ENCODE measurements around the gene KIAA0232. TPM values are rescaled to one million over a fixed set of nuclear protein-coding genes. Genes with fewer than 3 reads are reported as not detected.
A peak's percentile ranks its signal among the peaks of the same experiment; 100 is the strongest.

The KIAA0232 gene, protein sequence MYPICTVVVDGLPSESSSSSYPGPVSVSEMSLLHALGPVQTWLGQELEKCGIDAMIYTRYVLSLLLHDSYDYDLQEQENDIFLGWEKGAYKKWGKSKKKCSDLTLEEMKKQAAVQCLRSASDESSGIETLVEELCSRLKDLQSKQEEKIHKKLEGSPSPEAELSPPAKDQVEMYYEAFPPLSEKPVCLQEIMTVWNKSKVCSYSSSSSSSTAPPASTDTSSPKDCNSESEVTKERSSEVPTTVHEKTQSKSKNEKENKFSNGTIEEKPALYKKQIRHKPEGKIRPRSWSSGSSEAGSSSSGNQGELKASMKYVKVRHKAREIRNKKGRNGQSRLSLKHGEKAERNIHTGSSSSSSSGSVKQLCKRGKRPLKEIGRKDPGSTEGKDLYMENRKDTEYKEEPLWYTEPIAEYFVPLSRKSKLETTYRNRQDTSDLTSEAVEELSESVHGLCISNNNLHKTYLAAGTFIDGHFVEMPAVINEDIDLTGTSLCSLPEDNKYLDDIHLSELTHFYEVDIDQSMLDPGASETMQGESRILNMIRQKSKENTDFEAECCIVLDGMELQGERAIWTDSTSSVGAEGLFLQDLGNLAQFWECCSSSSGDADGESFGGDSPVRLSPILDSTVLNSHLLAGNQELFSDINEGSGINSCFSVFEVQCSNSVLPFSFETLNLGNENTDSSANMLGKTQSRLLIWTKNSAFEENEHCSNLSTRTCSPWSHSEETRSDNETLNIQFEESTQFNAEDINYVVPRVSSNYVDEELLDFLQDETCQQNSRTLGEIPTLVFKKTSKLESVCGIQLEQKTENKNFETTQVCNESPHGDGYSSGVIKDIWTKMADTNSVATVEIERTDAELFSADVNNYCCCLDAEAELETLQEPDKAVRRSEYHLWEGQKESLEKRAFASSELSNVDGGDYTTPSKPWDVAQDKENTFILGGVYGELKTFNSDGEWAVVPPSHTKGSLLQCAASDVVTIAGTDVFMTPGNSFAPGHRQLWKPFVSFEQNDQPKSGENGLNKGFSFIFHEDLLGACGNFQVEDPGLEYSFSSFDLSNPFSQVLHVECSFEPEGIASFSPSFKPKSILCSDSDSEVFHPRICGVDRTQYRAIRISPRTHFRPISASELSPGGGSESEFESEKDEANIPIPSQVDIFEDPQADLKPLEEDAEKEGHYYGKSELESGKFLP (N-terminal part only)
- 12.8 TPM for total RNA-seq
- 10.5 TPM for polyA plus RNA-seq
- long read RNA-seq, donor 1: 0 reads
- long read RNA-seq, donor 2: 0 reads
- long read RNA-seq, donor 3, full-length matches to known transcripts: 1 of 1 reads
- long read RNA-seq, donor 3, partial matches to known transcripts: 0 of 1 reads
- long read RNA-seq, donor 3, other reads (novel, unspliced or antisense): 0 of 1 reads
- long read RNA-seq, donor 4: 0 reads
- long read RNA-seq, donor 5, partial matches to known transcripts: 0 of 1 reads
- long read RNA-seq, donor 5, other reads (novel, unspliced or antisense): 0 of 1 reads
- long read RNA-seq, donor 6: 0 reads
- long read RNA-seq, donor 7, partial matches to known transcripts: 0 of 1 reads
- long read RNA-seq, donor 7, other reads (novel, unspliced or antisense): 0 of 1 reads
- long read RNA-seq, donor 8: 0 reads
- long read RNA-seq, donor 9, full-length matches to known transcripts: 1 of 1 reads
- long read RNA-seq, donor 9, partial matches to known transcripts: 0 of 1 reads
- long read RNA-seq, donor 9, other reads (novel, unspliced or antisense): 0 of 1 reads
- long read RNA-seq, donor 10, partial matches to known transcripts: 0 of 1 reads
- long read RNA-seq, donor 10, other reads (novel, unspliced or antisense): 0 of 1 reads

DNA sequence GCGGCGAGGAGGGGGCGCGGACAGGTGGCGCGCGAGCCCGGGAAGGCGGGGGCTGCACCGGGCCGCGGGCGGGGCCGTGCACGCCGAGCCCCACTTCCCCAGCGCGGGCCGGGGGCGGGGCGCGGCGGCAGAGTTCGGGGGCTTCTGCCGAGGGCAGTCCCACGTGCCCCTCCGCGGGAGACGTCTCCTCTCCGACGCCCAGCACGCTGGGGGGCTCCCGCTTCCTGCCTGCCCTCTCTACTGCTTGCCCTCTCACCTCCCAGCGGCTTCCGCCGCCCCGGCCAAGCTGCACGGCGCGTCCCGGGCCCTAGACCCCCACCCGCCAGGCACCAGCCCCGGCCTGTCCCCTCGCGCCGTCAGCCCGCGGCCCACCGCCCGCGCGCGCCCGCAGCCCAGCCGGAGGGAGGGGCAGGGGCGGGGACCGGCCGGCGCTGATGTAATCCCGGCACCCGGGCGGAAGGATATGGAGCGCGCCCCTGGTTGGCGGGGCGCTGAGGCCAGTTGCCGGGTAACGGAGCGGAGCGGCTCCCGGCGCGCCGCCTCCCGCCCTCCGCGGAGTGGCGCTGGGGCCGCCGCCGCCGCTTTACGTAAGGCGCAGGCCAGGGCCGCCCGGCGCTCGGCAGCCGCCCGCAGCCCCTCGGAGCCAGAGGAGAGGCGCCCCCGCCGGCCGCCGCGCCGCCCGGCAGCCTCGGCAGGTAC lies at the start of gene KIAA0232:
KIAA0232 (plus strand) TSS at position 581 of the 699 bp plus-strand sequence. CDS start 41,727 bp downstream, outside the sequence.
- peak in 8 of 9 donors; percentile 69 to 95 (median 89) for DNase-seq (ENCODE audit: low read depth in 6 of 9, low spot score in 9 of 9)
- Histone ChIP-seq H3K4me1 (ENCODE audit: control insufficient read depth in 2 of 2, insufficient read depth in 2 of 2, low read length in 2 of 2) (peaks cover 8 to 55% of the 10 kb centered on the region in 2 donors), H3K36me3 (ENCODE audit: control insufficient read depth in 2 of 2, insufficient read depth in 2 of 2, low read length in 1 of 2) (peaks cover 0 to 11% of the 10 kb centered on the region in 2 donors), H3K9me3 (ENCODE audit: control insufficient read depth in 2 of 2, insufficient read depth in 1 of 2, low read length in 1 of 2) (no peaks in the 10 kb centered on the region), H3K27me3 (ENCODE audit: control insufficient read depth in 2 of 2, insufficient read depth in 1 of 2, low read length in 1 of 2) (no peaks in the 10 kb centered on the region), H3K4me3 (ENCODE audit: low read length in 2 of 2) (peak within 1 kb of the TSS; percentile 64 to 78), H3K27ac (ENCODE audit: low read depth in 1 of 2, low read length in 1 of 2) (peak within 1 kb of the TSS; percentile 96 to 97)
- WGBS: under 1% methylated on average over 100 of the region's 100 CpGs

DNA sequence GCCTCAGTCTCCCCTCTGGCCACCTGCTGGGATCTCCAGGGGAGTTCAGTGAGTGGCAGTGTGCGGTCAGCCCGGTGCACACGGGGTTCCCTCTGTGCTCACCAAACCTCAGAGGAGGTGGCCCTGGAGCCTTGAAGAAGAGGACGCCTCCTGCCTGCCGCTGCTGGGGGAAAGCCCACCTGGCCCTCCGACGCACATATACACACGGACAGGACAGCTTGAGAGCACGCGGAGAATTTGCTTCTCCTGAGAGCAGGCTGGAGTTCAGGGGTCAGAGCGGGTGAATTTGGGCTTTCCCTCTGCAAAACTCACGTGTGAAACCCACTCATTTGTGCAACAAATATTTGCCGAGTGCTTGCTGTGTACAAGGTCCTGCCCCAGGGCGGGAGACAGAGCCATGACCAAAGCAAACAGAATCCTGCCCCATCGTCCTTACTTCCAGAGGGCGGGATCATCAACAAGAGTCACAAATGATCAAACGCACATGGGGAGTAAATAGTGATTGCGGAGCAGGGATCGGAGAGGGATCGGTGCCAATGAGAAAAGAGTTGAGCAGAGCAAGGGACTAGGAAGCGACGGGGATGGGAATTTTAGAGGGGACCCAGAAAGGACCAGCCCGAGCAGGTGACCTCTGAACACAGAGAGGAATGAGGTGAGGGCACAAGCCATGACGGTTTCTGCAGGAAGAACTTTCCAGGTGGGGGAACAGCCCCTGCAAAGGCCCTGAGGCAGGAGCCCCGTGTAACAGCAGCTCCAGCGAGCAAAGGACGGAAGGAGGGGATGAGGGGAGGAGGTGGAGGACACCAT lies 49.0 kb upstream of the KIAA0232 start:
- H3K9me3 ChIP-seq (ENCODE audit: control insufficient read depth in 2 of 2, insufficient read depth in 1 of 2, low read length in 1 of 2): no peaks in the 10 kb centered on the region
- H3K27me3 ChIP-seq (ENCODE audit: control insufficient read depth in 2 of 2, insufficient read depth in 1 of 2, low read length in 1 of 2): no peaks in the 10 kb centered on the region
- 95% methylated on average over 27 of the region's 27 CpGs for WGBS
- H3K4me1 ChIP-seq (ENCODE audit: control insufficient read depth in 2 of 2, insufficient read depth in 2 of 2, low read length in 2 of 2): no peaks in the 10 kb centered on the region
- no peaks in the 10 kb centered on the region for H3K36me3 ChIP-seq (ENCODE audit: control insufficient read depth in 2 of 2, insufficient read depth in 2 of 2, low read length in 1 of 2)
- no peak overlapping the region for H3K27ac ChIP-seq (ENCODE audit: low read depth in 1 of 2, low read length in 1 of 2)
- no peak overlapping the region for H3K4me3 ChIP-seq (ENCODE audit: low read length in 2 of 2)
- DNase-seq (ENCODE audit: low read depth in 6 of 9, low spot score in 9 of 9): no peak

DNA sequence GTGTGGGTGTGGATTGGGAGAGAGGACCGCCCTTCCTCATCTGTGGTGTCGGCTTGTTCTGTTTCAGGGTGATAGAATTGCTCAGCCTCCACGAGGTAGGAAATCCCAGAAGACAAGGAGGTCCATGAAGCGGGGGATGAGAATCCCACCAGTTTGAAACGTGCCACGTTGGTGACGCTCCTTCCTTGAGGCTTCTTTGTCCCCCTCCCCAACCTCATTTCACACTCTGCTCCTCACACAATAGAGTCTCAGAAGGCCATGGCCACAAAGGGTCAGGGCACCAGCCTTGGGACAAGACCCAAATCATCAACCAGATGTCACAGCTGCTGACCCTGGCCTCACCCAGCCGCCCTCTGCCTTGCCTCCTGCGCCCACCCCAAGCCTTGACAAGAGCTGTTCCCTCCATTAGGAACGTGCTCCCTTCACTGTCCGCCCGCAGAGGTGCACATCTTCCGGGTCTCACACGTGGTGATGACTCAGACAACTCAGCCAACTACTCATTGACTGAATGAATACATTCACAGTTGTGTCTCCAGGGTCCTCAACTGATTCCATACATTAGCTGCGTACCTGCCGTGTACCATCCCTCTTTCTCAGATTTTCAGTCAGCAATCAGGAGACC lies 48.3 kb upstream of the KIAA0232 start:
- Histone ChIP-seq H3K36me3 (ENCODE audit: control insufficient read depth in 2 of 2, insufficient read depth in 2 of 2, low read length in 1 of 2) (no peaks in the 10 kb centered on the region), H3K4me1 (ENCODE audit: control insufficient read depth in 2 of 2, insufficient read depth in 2 of 2, low read length in 2 of 2) (no peaks in the 10 kb centered on the region), H3K4me3 (ENCODE audit: low read length in 2 of 2) (no peak overlapping the region), H3K27me3 (ENCODE audit: control insufficient read depth in 2 of 2, insufficient read depth in 1 of 2, low read length in 1 of 2) (no peaks in the 10 kb centered on the region), H3K9me3 (ENCODE audit: control insufficient read depth in 2 of 2, insufficient read depth in 1 of 2, low read length in 1 of 2) (no peaks in the 10 kb centered on the region), H3K27ac (ENCODE audit: low read depth in 1 of 2, low read length in 1 of 2) (no peak overlapping the region)
- WGBS: 88% methylated on average over 16 of the region's 16 CpGs
- DNase-seq (ENCODE audit: low read depth in 6 of 9, low spot score in 9 of 9): no peak

DNA sequence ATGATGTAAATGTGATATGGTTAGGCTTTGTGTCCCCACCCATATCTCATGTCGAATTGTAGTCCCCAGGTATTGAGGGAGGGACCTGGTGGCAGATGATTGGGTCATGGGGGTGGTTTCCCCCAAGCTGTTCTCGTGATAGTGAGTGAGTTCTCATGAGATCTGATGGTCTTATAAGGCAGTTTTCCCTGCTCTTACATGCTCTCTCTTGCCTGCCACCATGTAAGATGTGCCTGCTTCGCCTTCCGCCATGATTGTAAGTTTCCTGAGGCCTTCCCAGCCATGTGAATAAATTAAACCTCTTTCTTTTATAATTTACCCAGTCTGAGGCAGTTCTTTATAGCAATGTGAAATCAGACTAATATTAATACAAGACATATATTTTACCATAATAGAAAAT lies 42.6 kb upstream of the KIAA0232 start:
- 92% methylated on average over 4 of the region's 4 CpGs for WGBS
- DNase-seq (ENCODE audit: low read depth in 6 of 9, low spot score in 9 of 9): no peak

DNA sequence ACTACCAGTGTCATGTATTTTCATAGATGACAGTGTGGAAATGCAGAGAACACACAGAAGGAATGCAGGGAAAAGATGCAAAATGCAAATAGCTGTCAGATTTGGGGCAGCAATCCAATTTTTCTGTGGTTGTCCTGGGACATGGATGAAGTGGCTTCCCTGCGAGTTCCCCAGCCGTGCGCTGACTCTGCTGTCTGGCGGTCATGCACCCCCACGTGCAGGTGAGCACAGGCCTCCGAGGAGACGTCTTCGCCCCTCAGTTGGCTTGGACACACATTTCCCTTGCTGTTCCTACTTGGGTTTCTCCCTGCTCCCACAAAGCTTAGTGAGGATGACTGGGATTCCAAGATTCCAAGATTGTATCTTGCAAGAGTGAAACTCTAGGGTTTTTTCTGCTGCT lies 42.2 kb upstream of the KIAA0232 start:
- Histone ChIP-seq H3K4me3 (ENCODE audit: low read length in 2 of 2) (no peak overlapping the region), H3K36me3 (ENCODE audit: control insufficient read depth in 2 of 2, insufficient read depth in 2 of 2, low read length in 1 of 2) (no peaks in the 10 kb centered on the region), H3K27me3 (ENCODE audit: control insufficient read depth in 2 of 2, insufficient read depth in 1 of 2, low read length in 1 of 2) (no peaks in the 10 kb centered on the region), H3K27ac (ENCODE audit: low read depth in 1 of 2, low read length in 1 of 2) (no peak overlapping the region), H3K9me3 (ENCODE audit: control insufficient read depth in 2 of 2, insufficient read depth in 1 of 2, low read length in 1 of 2) (peaks cover 0 to 3% of the 10 kb centered on the region in 2 donors), H3K4me1 (ENCODE audit: control insufficient read depth in 2 of 2, insufficient read depth in 2 of 2, low read length in 2 of 2) (no peaks in the 10 kb centered on the region)
- 94% methylated on average over 8 of the region's 8 CpGs for WGBS
- DNase-seq (ENCODE audit: low read depth in 6 of 9, low spot score in 9 of 9): no peak

More for the DNA sequence above, 42.6 kb upstream of the KIAA0232 start:
- no peak overlapping the region for H3K27ac ChIP-seq (ENCODE audit: low read depth in 1 of 2, low read length in 1 of 2)
- no peak overlapping the region for H3K4me3 ChIP-seq (ENCODE audit: low read length in 2 of 2)
- peaks cover 0 to 3% of the 10 kb centered on the region in 2 donors for H3K9me3 ChIP-seq (ENCODE audit: control insufficient read depth in 2 of 2, insufficient read depth in 1 of 2, low read length in 1 of 2)
- no peaks in the 10 kb centered on the region for H3K27me3 ChIP-seq (ENCODE audit: control insufficient read depth in 2 of 2, insufficient read depth in 1 of 2, low read length in 1 of 2)
- no peaks in the 10 kb centered on the region for H3K36me3 ChIP-seq (ENCODE audit: control insufficient read depth in 2 of 2, insufficient read depth in 2 of 2, low read length in 1 of 2)
- H3K4me1 ChIP-seq (ENCODE audit: control insufficient read depth in 2 of 2, insufficient read depth in 2 of 2, low read length in 2 of 2): no peaks in the 10 kb centered on the region

DNA sequence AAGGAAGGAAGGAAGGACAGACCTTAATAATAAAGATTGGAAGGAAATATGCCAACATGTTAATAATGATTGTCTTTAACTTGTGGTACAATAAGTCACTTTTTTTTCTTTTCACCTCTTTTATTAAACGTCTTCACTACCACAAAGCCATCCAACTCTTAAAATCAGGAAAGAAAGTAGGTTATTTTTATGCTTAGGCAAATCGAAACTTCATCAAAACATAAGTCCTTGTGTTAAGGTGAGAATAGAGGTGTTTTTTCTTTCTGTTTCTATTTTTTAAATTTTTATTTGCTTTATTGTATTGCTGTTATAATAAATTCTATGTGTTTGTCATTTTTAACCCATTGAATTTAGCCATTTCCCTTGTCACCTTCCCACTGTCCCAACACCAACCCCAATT lies 40.0 kb upstream of the KIAA0232 start:
- no peak overlapping the region for H3K4me3 ChIP-seq (ENCODE audit: low read length in 2 of 2)
- 74% methylated on average over 2 of the region's 2 CpGs for WGBS
- no peaks in the 10 kb centered on the region for H3K27me3 ChIP-seq (ENCODE audit: control insufficient read depth in 2 of 2, insufficient read depth in 1 of 2, low read length in 1 of 2)
- H3K27ac ChIP-seq (ENCODE audit: low read depth in 1 of 2, low read length in 1 of 2): no peak overlapping the region
- DNase-seq (ENCODE audit: low read depth in 6 of 9, low spot score in 9 of 9): no peak
- no peaks in the 10 kb centered on the region for H3K36me3 ChIP-seq (ENCODE audit: control insufficient read depth in 2 of 2, insufficient read depth in 2 of 2, low read length in 1 of 2)
- H3K9me3 ChIP-seq (ENCODE audit: control insufficient read depth in 2 of 2, insufficient read depth in 1 of 2, low read length in 1 of 2): peaks cover 1 to 3% of the 10 kb centered on the region in 2 donors
- H3K4me1 ChIP-seq (ENCODE audit: control insufficient read depth in 2 of 2, insufficient read depth in 2 of 2, low read length in 2 of 2): peaks cover 0 to 4% of the 10 kb centered on the region in 2 donors

DNA sequence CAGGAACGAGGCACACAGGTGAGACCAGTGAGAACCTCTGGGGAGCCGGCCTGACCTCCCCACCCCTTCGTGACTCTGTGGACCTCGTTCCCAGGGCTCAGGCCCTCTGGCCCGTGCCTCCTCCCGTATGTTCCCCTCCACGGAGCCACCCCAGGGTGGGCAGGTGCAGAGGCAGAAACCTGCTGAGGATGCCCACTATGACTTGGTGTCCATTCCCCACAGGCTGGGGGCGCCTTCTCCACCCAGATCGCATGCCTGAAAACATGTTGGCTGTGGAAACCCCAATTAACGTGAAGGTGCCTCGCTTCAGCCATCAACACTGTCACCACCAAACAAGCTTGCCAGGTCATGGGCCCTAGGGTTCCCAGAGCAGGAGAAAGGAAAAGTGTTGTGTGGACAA lies 39.5 kb upstream of the KIAA0232 start:
- H3K4me3 ChIP-seq (ENCODE audit: low read length in 2 of 2): no peak overlapping the region
- peaks cover 1 to 3% of the 10 kb centered on the region in 2 donors for H3K9me3 ChIP-seq (ENCODE audit: control insufficient read depth in 2 of 2, insufficient read depth in 1 of 2, low read length in 1 of 2)
- H3K27me3 ChIP-seq (ENCODE audit: control insufficient read depth in 2 of 2, insufficient read depth in 1 of 2, low read length in 1 of 2): no peaks in the 10 kb centered on the region
- no peak for DNase-seq (ENCODE audit: low read depth in 6 of 9, low spot score in 9 of 9)
- H3K27ac ChIP-seq (ENCODE audit: low read depth in 1 of 2, low read length in 1 of 2): no peak overlapping the region
- H3K36me3 ChIP-seq (ENCODE audit: control insufficient read depth in 2 of 2, insufficient read depth in 2 of 2, low read length in 1 of 2): no peaks in the 10 kb centered on the region
- WGBS: 86% methylated on average over 11 of the region's 11 CpGs
- peaks cover 0 to 4% of the 10 kb centered on the region in 2 donors for H3K4me1 ChIP-seq (ENCODE audit: control insufficient read depth in 2 of 2, insufficient read depth in 2 of 2, low read length in 2 of 2)

All from thymus (tissue), 14 donors.